Urinary bladder (tissue), 4 donors: ENCODE data around the gene ENPEP. TPM values are rescaled to one million over a fixed set of nuclear protein-coding genes. Genes with fewer than 3 reads are reported as not detected.

Source experiments
- DNase-seq: peaks from one replicate; pipeline ENCODE4 v3.0.0-alpha.2; 2015; ENCODE audit errors: extremely low spot score
- H3K27ac ChIP-seq: one replicate; pipeline ENCODE4 v1.5.1; 2013; ENCODE audit warnings: low read depth, mild to moderate bottlenecking, moderate library complexity
- H3K36me3 ChIP-seq: one replicate; pipeline ENCODE4 v1.6.1; 2013; ENCODE audit warnings: mild to moderate bottlenecking, moderate library complexity; ENCODE audit not compliant: insufficient read depth
- H3K4me1 ChIP-seq: one replicate; pipeline ENCODE4 v1.6.1; 2013; ENCODE audit warnings: mild to moderate bottlenecking, moderate library complexity; ENCODE audit not compliant: insufficient read depth
- H3K4me3 ChIP-seq: one replicate; pipeline ENCODE4 v1.5.1; 2013; ENCODE audit warnings: low read depth, low read length
- WGBS: extraction: QIAGEN DNeasy Blood & Tissue Kit; methylation state at CpG from one replicate; pipeline ENCODE4 v1.1.7; 2013; 5-methylcytosine and 5-hydroxymethylcytosine counted together
- polyA plus RNA-seq: library from polyadenylated mRNA; stranded (reverse); fragments of 200-250 nt; gene quantifications from one replicate; pipeline ENCODE4 v1.2.3, GENCODE V29; 2013
- total RNA-seq: library from RNA; depleted of rRNA; stranded (reverse); fragments of >200 nt; gene quantifications from one replicate; pipeline ENCODE4 v1.2.3, GENCODE V29; 2014
- donor health status: healthy with polysubstance abuse.
- donor health status: healthy.

The ENPEP gene
- total and polyA plus RNA-seq, 2 donors = 2.0 to 45.6 TPM

GRCh38 chr4:110498420-110498819 lies 22.5 kb downstream of the ENPEP start:
- no peak for DNase-seq
- H3K4me1 ChIP-seq = no peaks in the 10 kb centered on the region
- WGBS = 95% methylated on average over 5 of the region's 5 CpGs
- H3K27ac ChIP-seq = no peak overlapping the region
- no peak overlapping the region for H3K4me3 ChIP-seq
- no peaks in the 10 kb centered on the region for H3K36me3 ChIP-seq

- Histone ChIP-seq H3K27ac (no peak overlapping the region), H3K36me3 (no peaks in the 10 kb centered on the region), H3K4me1 (no peaks in the 10 kb centered on the region), H3K4me3 (no peak overlapping the region)
- WGBS = 63% methylated on average over 4 of the region's 4 CpGs
- DNase-seq = no peak
These were observed 23.2 kb downstream of the ENPEP start for GRCh38 chr4:110499126-110499525.

DNA sequence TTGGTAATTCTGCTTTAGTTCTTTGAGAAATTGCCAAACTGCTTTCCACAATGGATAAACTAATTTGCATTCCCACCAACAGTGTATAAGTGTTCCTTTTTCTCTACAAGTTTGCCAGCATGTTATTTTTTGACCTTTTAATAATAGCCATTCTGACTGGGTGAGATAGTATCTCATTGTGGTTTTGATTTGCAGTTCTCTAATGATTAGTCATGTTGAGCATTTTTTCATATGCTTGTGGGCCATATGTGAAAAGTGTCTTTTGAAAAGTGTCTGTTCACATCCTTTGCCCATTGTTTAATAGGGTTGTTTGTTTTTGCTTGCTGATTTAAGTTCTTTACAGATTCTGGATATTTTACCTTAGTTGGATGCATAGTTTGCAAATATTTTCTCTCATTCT lies 25.9 kb downstream of the ENPEP start:
- Histone ChIP-seq H3K4me3 (no peak overlapping the region), H3K36me3 (no peaks in the 10 kb centered on the region), H3K4me1 (no peaks in the 10 kb centered on the region), H3K27ac (no peak overlapping the region)
- no peak for DNase-seq

DNA sequence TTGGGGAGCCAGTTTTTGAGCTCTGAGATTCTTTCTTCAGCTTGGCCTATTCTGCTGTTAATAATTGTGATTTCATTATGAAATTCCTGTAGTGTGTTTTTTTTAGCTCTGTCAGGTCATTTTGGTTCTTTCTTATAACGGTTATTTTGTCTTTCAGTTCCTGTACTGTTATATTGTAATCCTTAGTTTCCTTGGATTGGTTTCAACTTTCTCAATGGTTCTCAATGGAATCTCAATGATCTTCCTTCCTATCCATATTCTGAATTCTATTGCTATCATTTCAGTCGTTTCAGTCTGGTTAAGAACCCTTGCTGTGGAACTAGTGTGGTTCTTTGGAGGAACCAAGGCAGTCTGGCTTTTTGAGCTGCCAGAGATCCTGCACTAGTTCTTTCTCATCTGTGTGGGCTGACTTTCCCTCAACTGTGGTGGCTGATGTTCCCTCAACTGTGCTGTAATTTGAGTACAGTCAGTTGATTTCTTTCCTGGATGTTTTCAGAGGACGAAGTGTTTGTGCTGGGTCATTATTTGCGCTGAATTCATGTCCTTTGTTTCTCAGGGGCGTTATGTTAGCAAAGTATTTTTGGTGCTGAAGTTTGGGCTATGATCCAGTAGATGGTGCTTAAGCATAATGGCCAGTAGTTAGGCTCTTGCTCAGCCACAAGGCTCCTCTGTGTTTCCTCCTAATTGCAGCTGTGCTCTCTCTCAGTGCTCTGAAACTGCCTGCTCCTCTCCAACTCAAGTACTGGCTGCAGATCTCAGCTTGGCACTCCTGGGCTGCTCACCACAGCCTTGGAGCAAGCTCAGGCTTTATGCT lies 27.5 kb downstream of the ENPEP start:
- 47% methylated on average over 5 of the region's 5 CpGs for WGBS
- H3K36me3 ChIP-seq = no peaks in the 10 kb centered on the region
- no peak for DNase-seq
- H3K4me1 ChIP-seq = no peaks in the 10 kb centered on the region
- H3K4me3 ChIP-seq = no peak overlapping the region
- H3K27ac ChIP-seq = no peak overlapping the region

DNA sequence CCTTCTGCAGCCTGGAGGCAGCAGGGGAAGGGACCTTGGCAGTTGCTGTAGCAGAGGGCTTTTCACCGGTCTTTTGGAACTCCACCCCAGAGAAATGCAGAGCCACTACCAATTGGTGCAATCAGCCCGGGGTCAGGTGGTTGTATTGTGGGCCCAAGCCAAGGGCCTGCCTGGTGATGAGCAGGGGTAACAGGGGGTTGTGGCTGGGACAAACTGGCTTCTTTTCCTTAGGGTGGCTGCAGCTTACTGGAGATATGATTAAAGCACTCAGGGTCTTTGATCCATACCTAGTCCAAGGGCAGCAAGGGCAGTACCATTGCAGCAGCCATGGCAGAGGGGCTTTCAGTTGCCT lies 28.1 kb downstream of the ENPEP start:
- Histone ChIP-seq H3K4me3 (no peak overlapping the region), H3K4me1 (no peaks in the 10 kb centered on the region), H3K36me3 (no peaks in the 10 kb centered on the region), H3K27ac (no peak overlapping the region)
- 69% methylated on average over 2 of the region's 2 CpGs for WGBS
- no peak for DNase-seq

GRCh38 chr4:110505440-110505839 lies 29.5 kb downstream of the ENPEP start:
- Histone ChIP-seq H3K4me3 (no peak overlapping the region), H3K4me1 (no peaks in the 10 kb centered on the region), H3K36me3 (no peaks in the 10 kb centered on the region), H3K27ac (no peak overlapping the region)
- WGBS = 89% methylated on average over 2 of the region's 2 CpGs
- DNase-seq = no peak

- no peak overlapping the region for H3K4me3 ChIP-seq
- no peaks in the 10 kb centered on the region for H3K4me1 ChIP-seq
- DNase-seq = no peak
- H3K36me3 ChIP-seq = no peaks in the 10 kb centered on the region
- WGBS = 73% methylated on average over 4 of the region's 4 CpGs
- H3K27ac ChIP-seq = no peak overlapping the region
These were observed 33.1 kb downstream of the ENPEP start for GRCh38 chr4:110508827-110509710.

DNA sequence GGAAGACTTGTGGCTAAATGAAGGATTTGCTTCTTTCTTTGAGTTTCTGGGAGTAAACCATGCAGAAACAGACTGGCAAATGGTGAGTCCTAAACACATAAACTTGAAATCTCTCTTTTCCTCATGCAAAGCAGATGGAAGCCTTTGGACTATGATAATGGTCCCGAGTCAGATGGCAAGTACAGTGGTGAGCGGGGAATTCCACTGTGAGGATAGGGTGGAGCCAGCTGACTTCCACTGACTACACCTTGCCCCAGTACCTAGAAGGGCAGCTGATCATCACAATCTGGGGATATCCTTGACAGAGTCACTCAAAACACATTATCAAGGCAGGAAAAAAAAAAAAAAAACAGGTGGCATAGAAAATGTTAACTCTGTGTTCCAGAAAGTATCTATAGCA lies 34.3 kb downstream of the ENPEP start:
- H3K27ac ChIP-seq = no peak overlapping the region
- no peak overlapping the region for H3K4me3 ChIP-seq
- H3K4me1 ChIP-seq = no peaks in the 10 kb centered on the region
- H3K36me3 ChIP-seq = no peaks in the 10 kb centered on the region
- WGBS = 87% methylated on average over 2 of the region's 2 CpGs
- DNase-seq = no peak

- DNase-seq = no peak
- H3K4me1 ChIP-seq = no peaks in the 10 kb centered on the region
- H3K27ac ChIP-seq = no peak overlapping the region
- H3K4me3 ChIP-seq = no peak overlapping the region
- no peaks in the 10 kb centered on the region for H3K36me3 ChIP-seq
- WGBS = 46% methylated on average over 4 of the region's 4 CpGs
These were observed 35.1 kb downstream of the ENPEP start for GRCh38 chr4:110510955-110511544.

DNA sequence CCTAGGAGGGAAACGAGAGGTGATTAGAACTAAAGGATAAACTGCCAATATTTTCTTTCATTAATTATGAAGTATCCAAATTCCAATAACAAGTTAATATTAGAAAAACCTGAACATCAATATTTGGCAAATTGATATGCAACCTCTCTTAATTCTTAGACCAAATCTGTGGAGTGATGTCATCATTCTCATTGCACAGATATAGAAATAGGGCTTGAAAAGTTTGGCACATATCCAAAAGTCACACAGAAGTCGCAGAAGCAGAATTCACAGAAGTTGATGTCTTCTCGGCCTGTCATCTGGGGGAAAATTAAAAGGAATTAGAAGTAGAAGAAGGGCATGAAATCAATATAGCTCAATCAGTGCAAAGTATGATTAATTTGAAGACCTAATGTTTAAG lies 36.9 kb downstream of the ENPEP start:
- no peak overlapping the region for H3K4me3 ChIP-seq
- no peaks in the 10 kb centered on the region for H3K4me1 ChIP-seq
- 71% methylated on average over 3 of the region's 3 CpGs for WGBS
- no peak overlapping the region for H3K27ac ChIP-seq
- DNase-seq = no peak
- no peaks in the 10 kb centered on the region for H3K36me3 ChIP-seq

- Histone ChIP-seq H3K27ac (no peak overlapping the region), H3K4me3 (no peak overlapping the region), H3K4me1 (no peaks in the 10 kb centered on the region), H3K36me3 (no peaks in the 10 kb centered on the region)
- no peak for DNase-seq
These were observed 39.0 kb downstream of the ENPEP start for GRCh38 chr4:110514889-110515479.

DNA sequence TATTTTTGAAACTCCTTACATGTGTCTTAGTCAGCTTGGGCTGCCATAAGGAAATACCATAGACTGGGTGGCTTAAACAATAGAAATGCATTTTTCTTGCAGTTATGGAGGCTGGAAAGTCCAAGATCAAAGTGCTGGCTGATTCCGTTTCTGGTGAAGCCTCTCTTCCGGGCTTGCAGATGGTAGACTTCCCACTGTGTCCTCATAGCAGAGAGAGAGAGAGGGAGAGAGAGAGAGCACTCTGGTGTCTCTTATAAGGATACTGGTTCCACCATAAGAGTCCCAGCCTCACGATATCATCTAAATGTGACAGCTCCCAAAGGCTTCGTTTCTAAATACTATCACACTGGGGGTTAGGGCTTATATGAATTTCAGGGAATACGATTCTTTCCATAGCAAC lies 39.7 kb downstream of the ENPEP start:
- H3K27ac ChIP-seq = no peak overlapping the region

GRCh38 chr4:110516106-110516922 lies 40.4 kb downstream of the ENPEP start:
- Histone ChIP-seq H3K36me3 (no peaks in the 10 kb centered on the region), H3K4me3 (peak overlapping the region; percentile 45), H3K4me1 (no peaks in the 10 kb centered on the region), H3K27ac (no peak overlapping the region)
- WGBS = 28% methylated on average over 8 of the region's 8 CpGs
- no peak for DNase-seq

More for the DNA sequence above, 39.7 kb downstream of the ENPEP start:
- Histone ChIP-seq H3K4me1 (no peaks in the 10 kb centered on the region), H3K36me3 (no peaks in the 10 kb centered on the region), H3K4me3 (no peak overlapping the region)
- no peak for DNase-seq
- WGBS = 74% methylated on average over 5 of the region's 5 CpGs
